GM19193 (cell line): ENCODE results near the gene GLIS1.

Source experiments
- POLR2A ChIP-seq: IDR thresholded peaks from 4 replicates; pipeline ENCODE4 v1.6.1; 2011; ENCODE audit not compliant: insufficient read depth, insufficient read length; ENCODE audit errors: extremely low read depth

Gene GLIS1

GRCh38 chr1:53739109-53739681, at the start of gene GLIS1:
Gene GLIS1, minus strand, starts transcription at chr1:53739164. Its CDS starts 1,100 bp downstream, at chr1:53738064.
- no peak for TF ChIP-seq POLR2A

- no peak for TF ChIP-seq POLR2A
Measured at GRCh38 chr1:53787655-53788054, 48.7 kb upstream of the GLIS1 start.

GRCh38 chr1:53783056-53783455, 44.1 kb upstream of the GLIS1 start:
- TF ChIP-seq POLR2A: no peak

GRCh38 chr1:53781654-53782053, 42.7 kb upstream of the GLIS1 start:
- no peak for TF ChIP-seq POLR2A

GRCh38 chr1:53777272-53777671, 38.3 kb upstream of the GLIS1 start:
- TF ChIP-seq POLR2A: no peak

GRCh38 chr1:53771648-53772047, 32.7 kb upstream of the GLIS1 start:
- no peak for TF ChIP-seq POLR2A

GRCh38 chr1:53769780-53770179, 30.8 kb upstream of the GLIS1 start:
- no peak for TF ChIP-seq POLR2A

GRCh38 chr1:53769184-53769583, 30.2 kb upstream of the GLIS1 start:
- TF ChIP-seq POLR2A: no peak

- no peak for TF ChIP-seq POLR2A
Measured at GRCh38 chr1:53766831-53767405, 28.0 kb upstream of the GLIS1 start.

GRCh38 chr1:53766194-53766742, 27.3 kb upstream of the GLIS1 start:
- no peak for TF ChIP-seq POLR2A

- TF ChIP-seq POLR2A: no peak
Measured at GRCh38 chr1:53765657-53766056, 26.7 kb upstream of the GLIS1 start.

- TF ChIP-seq POLR2A: no peak
Measured at GRCh38 chr1:53763911-53764310, 24.9 kb upstream of the GLIS1 start.

GRCh38 chr1:53763461-53763860, 24.5 kb upstream of the GLIS1 start:
- no peak for TF ChIP-seq POLR2A

- TF ChIP-seq POLR2A: no peak
Measured at GRCh38 chr1:53755874-53756273, 16.9 kb upstream of the GLIS1 start.

- TF ChIP-seq POLR2A: no peak
Measured at GRCh38 chr1:53754484-53755312, 15.7 kb upstream of the GLIS1 start.

- TF ChIP-seq POLR2A: no peak
Measured at GRCh38 chr1:53752281-53752680, 13.3 kb upstream of the GLIS1 start.
